Measurements from ENCODE around the gene CRELD2. TPM values are rescaled to one million over a fixed set of nuclear protein-coding genes. Genes with fewer than 3 reads are reported as not detected.

CRELD2 gene
- total and polyA plus RNA-seq, 2 of the 13 experiments (the other 11 are each of a cell fraction or from before 2014, with no cell fraction given): 17.2 to 44.7 TPM

GRCh38 chr22:49937758-49938564 is 19.5 kb downstream of the CRELD2 start (continued):
- TF ChIP-seq FOXJ3 (CRISPR knock-in tag; IDR thresholded peaks at IDR 0.05; ENCODE audit: borderline replicate concordance) (no peak), CREM (IDR thresholded peaks at IDR 0.05) (peak; percentile 68), CREM (CRISPR knock-in tag; IDR thresholded peaks at IDR 0.05) (no peak), FOXC1 (CRISPR knock-in tag; IDR thresholded peaks at IDR 0.05; ENCODE audit: borderline replicate concordance) (no peak), SP5 (CRISPR knock-in tag; IDR thresholded peaks at IDR 0.05; ENCODE audit: borderline replicate concordance, low read depth) (peak; percentile 83), TSC22D2 (CRISPR knock-in tag; IDR thresholded peaks at IDR 0.05; ENCODE audit: borderline replicate concordance) (0 out of 2 replicates have a peak, but pooled peaks have one; percentile 45), ZKSCAN5 (CRISPR knock-in tag; IDR thresholded peaks at IDR 0.05) (no peak), TOE1 (CRISPR knock-in tag; IDR thresholded peaks at IDR 0.05) (no peak), MYC (CRISPR knock-in tag; IDR thresholded peaks at IDR 0.05; ENCODE audit: borderline replicate concordance) (peak; percentile 66; the same call in 1 of the 2 replicates), ZNF12 (CRISPR knock-in tag; IDR thresholded peaks at IDR 0.05) (no peak), ZFP1 (CRISPR knock-in tag; IDR thresholded peaks at IDR 0.05) (no peak), ZNF18 (CRISPR knock-in tag; IDR thresholded peaks at IDR 0.05; ENCODE audit: insufficient replicate concordance) (peak; percentile 94), ZNF253 (CRISPR knock-in tag; IDR thresholded peaks at IDR 0.05; ENCODE audit: borderline replicate concordance) (no peak), MIER3 (CRISPR knock-in tag; IDR thresholded peaks at IDR 0.05; ENCODE audit: borderline replicate concordance) (0 out of 2 replicates have a peak, but pooled peaks have one; percentile 45), IRF2 (CRISPR knock-in tag; IDR thresholded peaks at IDR 0.05) (peak; percentile 57), PLRG1 (conservative IDR thresholded peaks at IDR 0.05) (no peak), ZNF670 (CRISPR knock-in tag; IDR thresholded peaks at IDR 0.05; ENCODE audit: borderline replicate concordance) (peak; percentile 57; the same call in 1 of the 2 replicates), ZNF138 (CRISPR knock-in tag; IDR thresholded peaks at IDR 0.05; ENCODE audit: low read depth) (peak; percentile 11; the same call in 1 of the 2 replicates), AGO1 (IDR thresholded peaks at IDR 0.05; ENCODE audit: low read depth, low read length, poor library complexity, severe bottlenecking) (no peak)
- TF ChIP-seq, protein P1, sequence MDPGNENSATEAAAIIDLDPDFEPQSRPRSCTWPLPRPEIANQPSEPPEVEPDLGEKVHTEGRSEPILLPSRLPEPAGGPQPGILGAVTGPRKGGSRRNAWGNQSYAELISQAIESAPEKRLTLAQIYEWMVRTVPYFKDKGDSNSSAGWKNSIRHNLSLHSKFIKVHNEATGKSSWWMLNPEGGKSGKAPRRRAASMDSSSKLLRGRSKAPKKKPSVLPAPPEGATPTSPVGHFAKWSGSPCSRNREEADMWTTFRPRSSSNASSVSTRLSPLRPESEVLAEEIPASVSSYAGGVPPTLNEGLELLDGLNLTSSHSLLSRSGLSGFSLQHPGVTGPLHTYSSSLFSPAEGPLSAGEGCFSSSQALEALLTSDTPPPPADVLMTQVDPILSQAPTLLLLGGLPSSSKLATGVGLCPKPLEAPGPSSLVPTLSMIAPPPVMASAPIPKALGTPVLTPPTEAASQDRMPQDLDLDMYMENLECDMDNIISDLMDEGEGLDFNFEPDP (CRISPR knock-in tag; conservative IDR thresholded peaks at IDR 0.05): no peak
- TF ChIP-seq, protein P2, sequence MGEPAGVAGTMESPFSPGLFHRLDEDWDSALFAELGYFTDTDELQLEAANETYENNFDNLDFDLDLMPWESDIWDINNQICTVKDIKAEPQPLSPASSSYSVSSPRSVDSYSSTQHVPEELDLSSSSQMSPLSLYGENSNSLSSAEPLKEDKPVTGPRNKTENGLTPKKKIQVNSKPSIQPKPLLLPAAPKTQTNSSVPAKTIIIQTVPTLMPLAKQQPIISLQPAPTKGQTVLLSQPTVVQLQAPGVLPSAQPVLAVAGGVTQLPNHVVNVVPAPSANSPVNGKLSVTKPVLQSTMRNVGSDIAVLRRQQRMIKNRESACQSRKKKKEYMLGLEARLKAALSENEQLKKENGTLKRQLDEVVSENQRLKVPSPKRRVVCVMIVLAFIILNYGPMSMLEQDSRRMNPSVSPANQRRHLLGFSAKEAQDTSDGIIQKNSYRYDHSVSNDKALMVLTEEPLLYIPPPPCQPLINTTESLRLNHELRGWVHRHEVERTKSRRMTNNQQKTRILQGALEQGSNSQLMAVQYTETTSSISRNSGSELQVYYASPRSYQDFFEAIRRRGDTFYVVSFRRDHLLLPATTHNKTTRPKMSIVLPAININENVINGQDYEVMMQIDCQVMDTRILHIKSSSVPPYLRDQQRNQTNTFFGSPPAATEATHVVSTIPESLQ (CRISPR knock-in tag; conservative IDR thresholded peaks at IDR 0.05): no peak
- TF ChIP-seq, protein P3, sequence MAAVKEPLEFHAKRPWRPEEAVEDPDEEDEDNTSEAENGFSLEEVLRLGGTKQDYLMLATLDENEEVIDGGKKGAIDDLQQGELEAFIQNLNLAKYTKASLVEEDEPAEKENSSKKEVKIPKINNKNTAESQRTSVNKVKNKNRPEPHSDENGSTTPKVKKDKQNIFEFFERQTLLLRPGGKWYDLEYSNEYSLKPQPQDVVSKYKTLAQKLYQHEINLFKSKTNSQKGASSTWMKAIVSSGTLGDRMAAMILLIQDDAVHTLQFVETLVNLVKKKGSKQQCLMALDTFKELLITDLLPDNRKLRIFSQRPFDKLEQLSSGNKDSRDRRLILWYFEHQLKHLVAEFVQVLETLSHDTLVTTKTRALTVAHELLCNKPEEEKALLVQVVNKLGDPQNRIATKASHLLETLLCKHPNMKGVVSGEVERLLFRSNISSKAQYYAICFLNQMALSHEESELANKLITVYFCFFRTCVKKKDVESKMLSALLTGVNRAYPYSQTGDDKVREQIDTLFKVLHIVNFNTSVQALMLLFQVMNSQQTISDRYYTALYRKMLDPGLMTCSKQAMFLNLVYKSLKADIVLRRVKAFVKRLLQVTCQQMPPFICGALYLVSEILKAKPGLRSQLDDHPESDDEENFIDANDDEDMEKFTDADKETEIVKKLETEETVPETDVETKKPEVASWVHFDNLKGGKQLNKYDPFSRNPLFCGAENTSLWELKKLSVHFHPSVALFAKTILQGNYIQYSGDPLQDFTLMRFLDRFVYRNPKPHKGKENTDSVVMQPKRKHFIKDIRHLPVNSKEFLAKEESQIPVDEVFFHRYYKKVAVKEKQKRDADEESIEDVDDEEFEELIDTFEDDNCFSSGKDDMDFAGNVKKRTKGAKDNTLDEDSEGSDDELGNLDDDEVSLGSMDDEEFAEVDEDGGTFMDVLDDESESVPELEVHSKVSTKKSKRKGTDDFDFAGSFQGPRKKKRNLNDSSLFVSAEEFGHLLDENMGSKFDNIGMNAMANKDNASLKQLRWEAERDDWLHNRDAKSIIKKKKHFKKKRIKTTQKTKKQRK (IDR thresholded peaks at IDR 0.05; ENCODE audit: low read length): no peak

All from HepG2 (cell line).